Aorta (tissue), 5 donors: ENCODE measurements around the gene ZNF521. TPM values are rescaled to one million over a fixed set of nuclear protein-coding genes. Genes with fewer than 3 reads are reported as not detected.
"Not testable (repeated sequence)": the region's sequence is repeated elsewhere in the genome, so short reads cannot be mapped to it uniquely, and the experiment has no call there.

Source experiments
- ATAC-seq: fragments of 200-7000 bp; cut with Tn5 transposase; one replicate; pipeline ENCODE4 v1.9.1; 2022; ENCODE audit warnings: moderate library complexity; ENCODE audit not compliant: low FRiP score
- DNase-seq, 2 donors: peaks; one replicate each; pipeline ENCODE4 v3.0.0-alpha.2; 2020
- H3K27ac ChIP-seq, 2 donors: one replicate each; pipeline ENCODE4 v1.5.1; 2013; ENCODE audit warnings: low read length in 2 of 2, mild to moderate bottlenecking in 2 of 2, moderate library complexity in 2 of 2, control low read depth in 1 of 2, inconsistent platforms in 1 of 2, low read depth in 1 of 2
- H3K27me3 ChIP-seq, 2 donors: one replicate each; pipeline ENCODE4 v1.6.1; 2013; ENCODE audit warnings: control low read depth in 1 of 2, low read length in 1 of 2, mild to moderate bottlenecking in 1 of 2, moderate library complexity in 1 of 2; ENCODE audit not compliant: insufficient read depth in 2 of 2, control insufficient read depth in 1 of 2
- H3K36me3 ChIP-seq, 2 donors: one replicate each; pipeline ENCODE4 v1.6.1; 2013; ENCODE audit warnings: control low read depth in 1 of 2, low read length in 1 of 2, mild to moderate bottlenecking in 1 of 2; ENCODE audit not compliant: insufficient read depth in 2 of 2, control insufficient read depth in 1 of 2
- H3K4me1 ChIP-seq, 2 donors: one replicate each; pipeline ENCODE4 v1.6.1; 2013; ENCODE audit warnings: low read length in 2 of 2, control low read depth in 1 of 2, mild to moderate bottlenecking in 1 of 2, moderate library complexity in 1 of 2; ENCODE audit not compliant: insufficient read depth in 2 of 2, control insufficient read depth in 1 of 2
- H3K4me3 ChIP-seq, 2 donors: one replicate each; pipeline ENCODE4 v1.5.1; 2013; ENCODE audit warnings: low read length in 2 of 2, control low read depth in 1 of 2, mild to moderate bottlenecking in 1 of 2
- H3K9me3 ChIP-seq: one replicate; pipeline ENCODE4 v1.6.1; 2013; ENCODE audit warnings: mild to moderate bottlenecking, low read length; ENCODE audit not compliant: control insufficient read depth
- WGBS, 2 donors: extraction: QIAGEN DNeasy Blood & Tissue Kit; methylation state at CpG; one replicate each; pipeline ENCODE4 v1.1.7; 2013; 5-methylcytosine and 5-hydroxymethylcytosine counted together
- intact Hi-C, 2 donors: fragments of 100-400 bp; cut with DNase I; formaldehyde crosslinking; loops; one replicate each; pipeline versions ENCODE4 v1.14.2 to v1.15.0; 2022
- polyA plus RNA-seq, 2 donors: library from polyadenylated mRNA; stranded (reverse); fragments of 200-250 nt; gene quantifications; one replicate each; pipeline ENCODE4 v1.2.3, GENCODE V29; 2013
- total RNA-seq, 2 donors: library from RNA; stranded (reverse); fragmentation: NEBNext Ultra II Directional; extraction: Animal tissue kit (Norgen Biotek cat#: 25700); gene quantifications; one replicate each; pipeline ENCODE4 v1.2.1, GENCODE V29; 2021
- donor health status: healthy with polysubstance abuse.
- donor health status: Bipolar disorder and iron deficiency.
- donor health status: DM: no; HTN: no; CAD: no.
- donor health status: DM: no; HTN: no; CAD: no.
- donor health status: DM: yes; HTN: yes; CAD: no.

Gene ZNF521
- total and polyA plus RNA-seq, 4 donors: 0.84 to 88.7 (median 14.6) TPM

DNA sequence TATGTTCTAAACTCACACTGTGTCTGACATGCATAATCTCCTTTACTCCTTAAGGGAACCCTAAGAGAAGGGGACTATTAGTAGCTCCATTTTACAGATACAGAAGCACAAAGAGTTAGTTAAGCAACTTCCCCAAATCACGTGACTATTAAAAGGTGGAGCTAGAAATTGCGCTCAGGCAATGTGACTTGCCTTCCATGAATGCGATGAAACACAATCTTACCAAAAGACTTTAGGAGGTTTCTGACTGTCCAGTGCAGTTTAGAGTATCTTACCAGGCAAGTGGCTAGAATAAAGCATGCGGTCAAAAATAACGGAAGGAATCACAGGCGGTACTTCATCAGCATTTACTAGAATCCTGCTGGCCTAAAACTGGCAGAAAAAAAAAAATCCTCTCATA is 70.4 kb downstream of the ZNF521 start:
- intact Hi-C loops: no loop called here
- no peaks in the 10 kb centered on the region for H3K27me3 ChIP-seq
- H3K9me3 ChIP-seq: no peaks in the 10 kb centered on the region
- no peak for DNase-seq
- no peaks in the 10 kb centered on the region for H3K36me3 ChIP-seq
- H3K27ac ChIP-seq: no peak overlapping the region
- ATAC-seq: no peak
- H3K4me3 ChIP-seq: no peak overlapping the region
- no peaks in the 10 kb centered on the region for H3K4me1 ChIP-seq
- 87 to 95% methylated on average over 6 of the region's 6 CpGs for WGBS, 2 donors

DNA sequence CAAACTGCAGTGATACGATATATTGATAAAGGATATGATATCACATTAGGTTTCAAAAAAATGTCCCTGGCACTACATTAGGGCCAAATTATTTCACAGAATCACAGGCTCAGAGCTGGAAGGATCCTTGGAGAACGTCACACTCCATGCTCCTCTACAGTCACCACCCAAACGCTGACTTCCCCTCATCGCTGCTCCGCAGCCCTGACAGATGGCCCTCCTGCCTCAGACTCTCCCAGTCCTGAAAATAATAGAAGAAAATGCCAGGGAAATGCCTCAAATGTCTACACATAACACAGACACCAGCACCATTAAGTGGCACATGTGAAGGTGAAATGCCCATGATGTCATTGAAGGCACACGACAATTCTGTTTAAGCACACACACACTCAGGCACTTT is 72.0 kb downstream of the ZNF521 start:
- no peaks in the 10 kb centered on the region for H3K36me3 ChIP-seq
- H3K27me3 ChIP-seq: no peaks in the 10 kb centered on the region
- ATAC-seq: no peak
- DNase-seq: no peak
- H3K4me3 ChIP-seq: no peak overlapping the region
- no peaks in the 10 kb centered on the region for H3K9me3 ChIP-seq
- intact Hi-C loops: no loop called here
- no peak overlapping the region for H3K27ac ChIP-seq
- no peaks in the 10 kb centered on the region for H3K4me1 ChIP-seq
- WGBS, 2 donors: 59 to 70% methylated on average over 6 of the region's 6 CpGs

DNA sequence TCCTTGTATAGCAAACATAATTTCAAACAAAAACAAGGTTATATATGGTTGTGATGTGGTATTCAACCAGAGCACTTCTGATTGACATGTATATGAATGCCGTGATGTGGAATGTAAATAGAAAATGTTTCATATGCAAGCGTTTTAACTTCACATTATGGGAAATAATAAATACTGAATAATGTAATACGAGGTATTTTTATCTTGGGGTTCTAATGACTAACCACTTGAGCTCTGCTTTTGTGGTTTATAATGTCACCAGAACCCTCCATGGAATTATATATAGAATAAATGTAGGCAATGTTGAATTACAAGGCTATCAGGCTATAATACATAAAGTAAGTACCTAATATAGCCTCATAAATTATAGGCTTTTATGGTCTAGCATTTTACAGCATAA is 72.4 kb downstream of the ZNF521 start:
- no peak for DNase-seq
- intact Hi-C loops: no loop called here
- Histone ChIP-seq H3K4me3 (no peak overlapping the region), H3K36me3 (no peaks in the 10 kb centered on the region), H3K27me3 (no peaks in the 10 kb centered on the region), H3K4me1 (no peaks in the 10 kb centered on the region), H3K9me3 (no peaks in the 10 kb centered on the region), H3K27ac (no peak overlapping the region)
- no peak for ATAC-seq
- 33 to 41% methylated on average over 3 of the region's 3 CpGs for WGBS, 2 donors

DNA sequence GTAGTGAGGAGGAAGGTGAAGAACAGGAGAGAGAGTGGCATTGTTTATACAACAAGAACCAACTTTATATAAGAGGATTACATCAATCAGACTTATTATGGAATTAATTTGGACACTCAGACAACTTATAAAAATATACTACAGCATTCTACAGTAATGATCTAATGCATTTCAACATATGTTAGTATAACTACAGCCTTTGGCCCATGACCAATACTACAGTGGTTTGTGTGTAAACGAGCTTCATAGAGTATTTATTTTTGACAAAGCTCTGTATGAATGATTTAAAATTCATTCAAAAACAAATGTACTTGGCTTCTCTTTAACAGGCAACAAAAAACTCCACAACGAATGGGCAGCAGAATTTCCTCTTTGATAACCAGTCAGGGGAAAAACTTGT is 72.8 kb downstream of the ZNF521 start:
- ATAC-seq (no peak), DNase-seq (no peak)
- no peaks in the 10 kb centered on the region for H3K4me1 ChIP-seq
- WGBS, 2 donors: 12 to 19% methylated on average over 2 of the region's 2 CpGs
- no peak overlapping the region for H3K27ac ChIP-seq
- no peaks in the 10 kb centered on the region for H3K36me3 ChIP-seq
- H3K4me3 ChIP-seq: no peak overlapping the region
- no peaks in the 10 kb centered on the region for H3K9me3 ChIP-seq
- no peaks in the 10 kb centered on the region for H3K27me3 ChIP-seq
- intact Hi-C loops: no loop called here

DNA sequence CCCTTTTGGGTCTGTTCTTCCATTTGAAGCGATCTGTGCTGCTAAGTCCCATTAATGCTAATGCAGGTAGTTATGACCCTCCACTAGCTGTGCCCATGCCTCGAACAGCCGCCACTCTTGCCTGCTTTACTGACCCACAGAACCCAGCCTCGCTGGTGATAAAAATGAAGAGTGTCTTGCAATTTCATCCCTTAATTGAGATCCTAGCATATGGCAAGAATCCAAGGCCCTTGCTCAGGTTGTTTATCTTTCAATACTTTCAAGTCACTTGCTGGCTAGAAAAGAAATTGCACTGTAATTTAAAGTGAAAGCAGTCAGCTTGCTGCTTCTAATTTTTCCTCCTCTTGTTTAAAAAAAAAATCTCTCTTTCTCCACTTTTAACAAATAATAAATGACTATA is 73.6 kb downstream of the ZNF521 start:
- 71 to 75% methylated on average over 4 of the region's 4 CpGs for WGBS, 2 donors
- ATAC-seq: no peak
- intact Hi-C loops: no loop called here

DNA sequence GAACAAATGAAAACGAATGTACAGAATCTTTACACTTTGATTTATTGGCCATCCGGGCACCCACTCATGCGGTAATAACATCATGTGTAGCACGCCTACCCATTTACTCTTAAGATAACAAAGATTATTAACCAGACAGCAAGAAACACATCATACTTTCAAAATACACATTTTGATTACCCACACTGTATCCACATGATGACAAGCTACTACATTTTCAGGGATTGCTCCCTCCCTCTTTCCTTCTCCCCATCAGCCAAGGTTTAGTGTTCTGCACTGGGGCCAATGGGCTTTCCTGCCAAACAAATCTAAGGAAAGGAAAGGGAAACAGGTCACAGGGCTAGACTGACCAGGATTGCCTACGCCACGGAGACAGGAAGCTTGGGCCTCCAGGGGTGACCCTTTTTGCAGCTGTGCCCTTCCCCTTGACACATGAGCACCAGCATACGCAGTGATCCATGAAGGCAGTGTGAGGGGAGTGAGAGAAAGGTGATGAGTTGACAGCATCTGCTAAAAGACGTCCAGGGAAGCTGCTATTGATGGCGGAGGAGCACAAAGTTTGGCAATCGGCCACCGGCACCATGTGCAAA is 76.5 kb downstream of the ZNF521 start:
- no peaks in the 10 kb centered on the region for H3K27me3 ChIP-seq
- no peak overlapping the region for H3K4me3 ChIP-seq
- DNase-seq: no peak
- H3K9me3 ChIP-seq: no peaks in the 10 kb centered on the region
- H3K4me1 ChIP-seq: no peaks in the 10 kb centered on the region
- no peak for ATAC-seq
- WGBS, 2 donors: 43 to 57% methylated on average over 11 of the region's 11 CpGs
- H3K27ac ChIP-seq: no peak overlapping the region
- intact Hi-C loops: no loop called here
- no peaks in the 10 kb centered on the region for H3K36me3 ChIP-seq

More for the DNA sequence above, 73.6 kb downstream of the ZNF521 start:
- H3K27me3 ChIP-seq: no peaks in the 10 kb centered on the region
- no peaks in the 10 kb centered on the region for H3K9me3 ChIP-seq
- no peak for DNase-seq
- H3K27ac ChIP-seq: no peak overlapping the region
- no peaks in the 10 kb centered on the region for H3K4me1 ChIP-seq
- H3K36me3 ChIP-seq: no peaks in the 10 kb centered on the region
- no peak overlapping the region for H3K4me3 ChIP-seq

DNA sequence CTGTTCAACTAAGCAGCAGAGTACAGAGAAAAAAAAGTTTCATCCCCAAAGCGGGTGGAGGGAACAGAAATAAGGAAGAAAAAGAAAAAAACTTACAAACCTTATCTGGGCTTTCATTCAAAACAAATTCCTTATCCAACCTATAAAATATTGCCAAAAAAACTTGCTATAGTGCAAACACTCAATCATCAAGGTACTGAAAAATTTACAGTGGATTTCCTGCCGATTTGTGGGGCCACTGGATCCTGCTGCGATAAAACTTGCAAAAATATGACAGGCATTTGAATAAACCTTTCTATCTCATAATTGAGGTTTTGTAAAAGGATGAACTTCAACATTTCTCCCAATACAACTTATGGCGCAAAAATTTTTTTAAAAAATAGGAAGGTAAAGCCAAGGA is 77.0 kb downstream of the ZNF521 start:
- ATAC-seq: no peak
- Histone ChIP-seq H3K4me1 (no peaks in the 10 kb centered on the region), H3K36me3 (no peaks in the 10 kb centered on the region), H3K4me3 (no peak overlapping the region), H3K9me3 (no peaks in the 10 kb centered on the region), H3K27ac (no peak overlapping the region), H3K27me3 (no peaks in the 10 kb centered on the region)
- 30 to 45% methylated on average over 4 of the region's 4 CpGs for WGBS, 2 donors
- no peak for DNase-seq
- intact Hi-C loops: no loop called here

DNA sequence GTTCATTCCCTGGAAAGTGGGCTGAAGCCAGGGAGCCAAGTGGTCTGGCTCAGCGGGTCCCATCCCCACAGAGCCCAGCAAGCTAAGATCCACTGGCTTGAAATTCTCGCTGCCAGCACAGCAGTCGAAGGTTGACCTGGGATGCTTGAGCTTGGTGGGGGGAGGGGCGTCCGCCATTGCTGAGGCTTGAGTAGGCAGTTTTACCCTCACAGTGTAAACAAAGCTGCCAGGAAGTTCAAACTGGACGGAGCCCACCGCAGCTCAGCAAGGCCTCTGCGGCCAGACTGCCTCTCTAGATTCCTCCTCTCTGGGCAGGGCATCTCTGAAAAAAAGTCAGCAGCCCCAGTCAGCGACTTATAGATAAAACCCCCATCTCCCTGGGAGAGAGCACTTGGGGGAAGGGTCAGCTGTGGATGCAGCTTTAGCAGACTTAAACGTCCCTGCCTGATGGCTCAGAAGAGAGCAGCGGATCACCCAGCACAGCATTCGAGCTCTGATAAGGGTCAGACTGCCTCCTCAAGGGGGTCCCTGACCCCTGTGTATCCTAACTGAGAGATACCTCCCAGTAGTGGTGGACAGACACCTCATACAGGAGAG is 84.9 kb downstream of the ZNF521 start:
- intact Hi-C loops, H3K4me3 ChIP-seq, DNase-seq, H3K36me3 ChIP-seq, H3K9me3 ChIP-seq, H3K4me1 ChIP-seq, H3K27me3 ChIP-seq, ATAC-seq, H3K27ac ChIP-seq: not testable (repeated sequence)
- WGBS, 2 donors: 56 to 58% methylated on average over 12 of the region's 12 CpGs

DNA sequence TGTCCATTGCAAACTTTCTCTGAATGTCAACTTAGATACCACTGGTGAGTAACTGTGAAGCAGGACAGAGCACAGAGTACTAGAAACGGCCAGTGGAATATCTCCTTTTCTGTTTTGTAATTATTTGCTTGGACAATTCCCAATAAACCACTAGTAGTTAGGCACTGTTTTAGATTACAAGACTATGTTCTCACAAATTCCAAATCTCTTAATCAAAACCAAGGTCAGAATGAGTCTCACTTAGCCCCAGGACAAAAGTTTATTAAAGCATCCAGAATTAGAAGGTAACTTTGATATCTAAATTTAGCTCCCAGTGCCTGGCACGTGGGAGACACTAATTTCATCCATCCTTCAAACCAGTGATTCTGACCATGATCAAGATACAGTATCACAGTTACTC is 89.0 kb downstream of the ZNF521 start:
- WGBS, 2 donors: 17 to 32% methylated on average over 2 of the region's 2 CpGs
- intact Hi-C loops: no loop called here
- Histone ChIP-seq H3K36me3 (no peaks in the 10 kb centered on the region), H3K27me3 (no peaks in the 10 kb centered on the region), H3K4me3 (no peak overlapping the region), H3K4me1 (no peaks in the 10 kb centered on the region), H3K9me3 (no peaks in the 10 kb centered on the region), H3K27ac (no peak overlapping the region)
- DNase-seq (no peak), ATAC-seq (peak; percentile 44)
